Measurements from ENCODE around the gene LRRC7.

The LRRC7 gene

DNA sequence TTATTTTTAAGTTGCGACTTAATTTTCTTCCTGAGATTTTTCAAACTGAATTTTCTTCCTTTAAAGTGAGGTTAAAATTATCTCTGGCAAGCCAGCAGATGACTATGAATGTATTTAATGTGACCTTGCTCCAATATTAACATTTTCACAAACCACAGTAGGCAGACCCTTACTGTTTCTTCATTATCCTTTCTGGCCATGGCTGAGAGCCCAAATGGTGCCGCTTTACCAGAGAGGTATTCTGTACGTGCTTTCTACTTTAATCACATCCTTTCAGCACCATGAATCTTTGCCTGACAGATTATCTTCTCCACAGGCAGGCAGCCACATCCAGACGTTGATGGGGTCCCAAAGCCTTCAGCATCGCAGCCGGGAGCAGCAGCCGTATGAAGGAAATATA, 508.0 kb downstream of the LRRC7 start:
- in situ Hi-C loops (cut with MboI; ENCODE audit: low sequenced_read_pairs), result no loop called here

DNA sequence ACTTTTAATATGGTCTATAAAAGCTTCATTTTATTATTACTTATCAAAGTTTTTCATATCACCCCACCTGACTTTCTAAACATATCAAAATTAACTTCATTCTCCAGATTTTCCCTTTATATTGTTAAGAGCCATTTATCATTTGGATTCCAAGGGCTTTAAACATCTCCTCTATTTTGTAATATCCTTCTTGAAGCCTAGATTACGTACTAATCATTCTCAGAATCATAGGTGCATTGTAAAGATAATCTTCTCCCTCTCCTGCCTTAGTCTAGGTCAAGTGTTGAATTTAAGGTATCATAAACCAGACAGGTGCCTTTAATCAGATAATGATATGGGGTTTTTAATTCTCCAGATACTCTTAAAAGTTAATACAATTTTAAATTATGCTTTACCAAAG, 509.3 kb downstream of the LRRC7 start:
- in situ Hi-C loops (cut with MboI; ENCODE audit: low sequenced_read_pairs), result no loop called here

DNA sequence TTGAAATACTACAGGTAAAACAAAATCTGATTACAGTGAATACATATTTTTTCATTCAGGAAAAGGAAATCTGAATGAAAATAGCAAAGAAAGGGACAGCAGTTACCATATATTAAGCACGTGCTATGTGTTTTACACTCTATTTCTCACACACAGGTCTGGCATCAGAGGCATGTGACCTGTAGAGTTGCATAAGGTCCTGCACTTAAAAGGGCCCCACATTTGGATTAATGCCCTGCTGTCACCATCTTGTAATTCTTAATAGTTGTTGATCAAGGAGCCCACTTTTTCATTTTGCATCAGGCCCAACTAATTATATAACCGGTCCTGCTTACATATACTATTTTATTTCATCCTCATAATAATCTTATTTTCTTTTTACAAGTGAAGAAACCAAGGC, 511.8 kb downstream of the LRRC7 start:
- in situ Hi-C loops (cut with MboI; ENCODE audit: low sequenced_read_pairs), result no loop called here

DNA sequence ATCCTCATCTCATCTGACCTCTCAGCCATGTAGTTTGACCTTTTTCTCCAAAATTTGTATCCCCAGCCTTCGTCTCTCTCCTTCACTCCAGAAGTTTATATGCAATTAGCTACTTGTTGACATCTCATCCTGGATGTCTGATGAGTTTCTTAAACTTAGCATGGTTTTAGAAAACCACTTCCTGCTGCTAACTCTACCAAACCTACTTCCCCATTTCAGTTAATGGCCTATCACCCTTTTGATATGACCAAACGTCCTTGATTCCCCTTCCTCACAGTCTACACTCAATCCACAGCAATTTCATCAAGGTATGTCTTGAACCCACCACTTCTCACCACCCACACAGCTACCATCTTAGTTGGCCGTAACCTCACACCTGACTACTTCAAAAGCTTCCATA, 515.8 kb downstream of the LRRC7 start:
- in situ Hi-C loops (cut with MboI; ENCODE audit: low sequenced_read_pairs), result no loop called here

DNA sequence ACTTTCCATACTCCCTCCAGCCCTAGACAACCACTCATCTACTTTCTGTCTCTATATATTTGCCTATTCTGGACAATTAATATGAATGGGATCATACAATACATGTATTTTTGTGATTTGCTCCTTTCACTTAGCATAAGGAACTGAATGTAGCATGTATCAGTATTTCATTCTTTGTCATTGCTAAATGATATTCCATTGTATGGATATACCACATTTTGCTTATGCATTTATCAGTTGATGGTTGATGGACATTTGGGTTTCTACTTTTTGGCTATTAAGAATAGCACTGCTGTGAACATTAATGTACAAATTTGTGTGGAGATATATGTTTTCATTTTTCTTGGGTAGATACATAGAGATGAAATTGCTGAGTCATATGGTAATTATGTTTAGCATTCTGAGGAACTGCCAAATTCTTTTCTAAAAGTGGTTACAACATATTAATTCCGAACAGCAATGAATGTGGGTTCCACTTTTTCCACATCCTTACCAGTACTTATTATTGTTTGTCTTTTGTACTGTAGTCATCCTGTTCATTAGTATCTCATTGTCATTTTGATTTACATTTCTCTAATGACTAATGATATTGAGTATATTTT, 516.7 kb downstream of the LRRC7 start:
- in situ Hi-C loops (cut with MboI; ENCODE audit: low sequenced_read_pairs), result no loop called here

DNA sequence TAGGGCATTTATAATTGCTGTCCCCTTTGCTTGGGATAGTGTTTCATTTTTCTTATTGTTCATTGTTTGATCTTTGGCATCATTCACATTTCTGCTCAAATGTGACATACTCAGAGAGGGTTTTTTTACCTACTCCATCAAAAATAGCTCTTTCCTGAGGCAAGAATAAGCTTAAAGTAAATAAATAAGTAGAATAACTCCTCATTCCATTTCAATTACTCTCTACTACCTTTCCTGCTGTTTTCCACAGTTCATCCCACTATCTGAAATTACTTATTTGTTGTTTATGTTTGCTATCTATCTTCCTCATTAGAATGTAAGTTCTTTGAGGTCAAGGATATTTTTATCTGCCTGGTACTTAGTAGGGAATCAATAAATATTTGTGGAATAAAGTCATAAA, 517.8 kb downstream of the LRRC7 start:
- in situ Hi-C loops (cut with MboI; ENCODE audit: low sequenced_read_pairs), result no loop called here

DNA sequence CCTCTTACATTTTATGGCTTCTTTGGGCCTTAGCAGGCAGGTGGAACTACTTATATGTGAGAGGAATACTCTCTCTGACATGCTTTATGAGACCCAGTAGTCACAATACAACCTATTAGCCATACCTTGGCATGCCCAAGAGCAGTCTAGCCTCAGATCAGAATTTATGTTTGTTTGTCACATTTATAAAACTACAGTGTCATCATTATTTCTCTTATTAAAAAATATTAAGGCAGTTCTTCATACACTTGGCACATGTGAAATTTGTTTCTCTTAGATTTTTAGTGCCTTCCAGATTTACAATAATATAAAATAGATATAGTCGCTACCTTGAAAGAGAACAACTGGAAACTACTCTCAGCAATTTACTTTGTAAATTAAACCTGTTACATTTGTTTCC, 519.2 kb downstream of the LRRC7 start:
- in situ Hi-C loops (cut with MboI; ENCODE audit: low sequenced_read_pairs), result no loop called here

DNA sequence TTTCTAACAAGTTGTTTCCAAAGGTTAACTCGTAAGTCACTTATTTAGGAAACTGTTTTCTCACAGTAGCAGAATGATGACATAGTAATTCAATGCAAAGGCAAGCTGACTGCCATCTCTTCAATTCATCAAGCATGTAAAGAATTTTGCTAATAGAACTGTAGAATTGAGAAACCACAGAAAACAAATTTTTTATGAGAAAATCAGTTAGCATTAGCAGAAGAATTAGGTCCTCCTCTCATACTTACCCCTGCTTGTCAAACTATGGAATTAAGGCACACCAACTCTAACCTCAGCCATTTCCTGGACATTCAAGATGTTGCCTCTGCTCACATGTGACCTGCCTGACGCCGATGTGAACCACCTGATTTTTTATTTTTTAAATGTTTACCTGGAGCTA, 522.4 kb downstream of the LRRC7 start:
- in situ Hi-C loops (cut with MboI; ENCODE audit: low sequenced_read_pairs), result no loop called here

DNA sequence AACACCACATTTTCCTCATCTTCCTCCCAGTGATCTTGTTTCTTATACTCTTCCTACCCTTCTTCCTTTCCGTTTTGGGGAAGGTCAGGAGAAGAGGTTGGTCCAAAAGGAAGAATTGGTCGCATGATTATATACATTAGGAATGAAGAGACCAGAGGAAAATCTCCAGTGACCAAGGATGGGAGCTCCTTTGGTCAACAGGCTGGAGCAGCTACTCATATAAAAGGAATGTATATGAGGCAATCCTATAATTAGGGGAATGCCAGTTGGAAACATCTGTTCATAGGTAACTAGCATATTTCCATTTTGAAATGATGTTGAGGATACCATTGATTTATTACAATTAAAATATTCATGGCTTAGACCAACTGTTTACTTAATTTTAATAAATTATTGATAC, 523.2 kb downstream of the LRRC7 start:
- in situ Hi-C loops (cut with MboI; ENCODE audit: low sequenced_read_pairs), result no loop called here

DNA sequence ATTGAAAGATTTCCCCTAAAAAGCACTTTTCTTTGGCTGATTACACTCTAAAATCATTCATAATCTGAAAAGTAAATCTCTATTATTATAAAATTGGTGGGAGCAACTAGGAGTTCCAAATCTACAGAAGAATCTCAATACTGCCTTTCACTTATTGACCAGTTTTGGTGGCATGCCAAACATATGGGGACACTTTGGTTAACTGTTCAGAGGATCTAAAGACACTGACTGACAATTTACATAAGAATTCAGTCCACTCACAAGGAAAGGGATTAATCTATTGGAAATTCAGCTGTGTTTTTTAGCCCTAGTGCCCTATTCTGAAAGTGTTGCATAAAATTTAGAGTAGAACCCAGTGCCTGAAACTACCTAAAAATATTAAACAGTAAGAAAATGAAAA, 524.1 kb downstream of the LRRC7 start:
- in situ Hi-C loops (cut with MboI; ENCODE audit: low sequenced_read_pairs), result no loop called here

DNA sequence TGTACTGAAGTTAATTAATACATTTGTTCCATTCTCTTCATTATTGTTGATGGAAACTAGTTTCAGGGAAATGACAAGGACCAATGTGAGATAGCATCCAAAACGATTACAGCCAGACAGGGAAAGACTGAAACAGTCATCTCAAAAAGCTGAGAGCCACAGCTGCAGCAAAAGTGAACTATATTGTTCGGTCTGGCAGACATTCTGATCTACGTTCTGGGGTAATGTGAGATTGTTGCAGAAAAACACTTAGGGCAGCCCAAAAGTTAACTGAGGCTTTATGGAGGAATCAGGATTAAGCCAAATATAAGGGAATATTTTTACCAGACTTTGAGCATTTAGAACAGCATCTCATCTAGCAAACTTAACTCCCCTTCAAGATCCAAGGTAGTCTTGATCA, 524.8 kb downstream of the LRRC7 start:
- in situ Hi-C loops (cut with MboI; ENCODE audit: low sequenced_read_pairs), result no loop called here

DNA sequence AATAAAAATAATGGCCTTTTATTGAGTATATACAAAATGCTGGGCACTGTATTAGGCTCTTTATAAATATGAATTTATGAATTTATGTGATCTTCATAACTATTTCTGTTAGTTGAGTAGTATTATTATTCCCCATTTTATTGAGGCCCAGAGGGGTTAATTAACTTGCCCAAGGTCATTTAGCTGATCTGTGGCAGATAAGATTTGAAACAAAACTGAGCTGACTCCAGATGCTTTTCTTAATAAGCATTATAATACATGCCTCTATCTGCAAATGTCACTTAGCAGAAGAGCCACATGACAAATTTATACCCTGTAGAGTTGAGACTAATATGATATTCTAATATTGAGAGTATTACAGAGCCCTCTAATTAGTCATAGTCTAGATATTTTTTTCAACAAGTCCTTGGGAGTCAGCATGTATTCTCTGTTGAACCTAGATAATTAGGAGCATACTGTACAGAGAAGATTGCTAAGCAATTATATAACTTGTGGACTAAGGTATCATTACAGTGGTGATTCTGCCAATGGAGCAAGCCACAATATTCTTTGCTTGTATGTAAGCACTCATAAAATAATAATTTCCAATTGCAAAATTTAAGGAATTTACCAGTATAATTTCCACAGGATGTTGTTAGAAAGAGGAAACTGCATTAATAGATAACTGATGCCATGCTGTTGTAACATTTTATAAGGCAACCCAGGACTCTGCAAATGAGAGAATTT, 525.7 kb downstream of the LRRC7 start:
- in situ Hi-C loops (cut with MboI; ENCODE audit: low sequenced_read_pairs), result no loop called here

DNA sequence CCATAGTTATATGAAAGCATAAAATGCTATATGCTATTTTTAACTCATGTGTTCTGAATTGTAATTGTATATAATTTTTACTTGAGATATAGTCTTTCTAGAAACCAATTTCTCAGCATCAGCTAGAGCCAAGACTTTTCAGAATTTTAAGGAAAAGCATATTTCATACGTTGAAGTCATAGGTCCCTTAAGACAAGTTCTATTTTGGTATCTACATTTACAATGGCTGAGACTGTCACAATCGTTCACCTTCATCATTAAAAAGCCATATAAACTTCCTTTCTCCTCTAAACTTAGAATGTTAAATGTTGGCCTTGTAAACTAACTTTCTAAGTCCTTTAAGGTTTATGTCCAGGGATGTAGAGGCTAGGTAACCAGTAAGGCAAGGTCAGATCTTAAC, 533.5 kb downstream of the LRRC7 start:
- in situ Hi-C loops (cut with MboI; ENCODE audit: low sequenced_read_pairs), result no loop called here

DNA sequence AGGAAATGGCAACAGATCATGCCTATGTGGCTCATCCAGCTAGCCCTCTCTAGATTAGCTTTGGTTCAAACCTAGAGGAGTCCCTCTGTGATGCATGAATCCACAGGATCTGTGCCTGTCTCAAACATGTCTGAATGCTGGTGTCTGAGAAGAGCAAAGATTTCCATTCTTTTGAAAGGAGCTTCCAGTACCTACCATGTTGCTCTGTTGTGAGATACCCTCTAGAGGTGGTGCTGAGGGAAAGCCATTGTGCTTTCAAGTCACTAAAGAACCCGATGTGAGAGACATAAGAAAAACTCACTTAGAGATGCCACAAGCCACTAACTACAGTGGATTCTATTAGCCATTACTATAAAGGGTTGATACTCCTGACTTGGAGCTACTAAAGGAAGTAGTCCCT, 534.1 kb downstream of the LRRC7 start:
- in situ Hi-C loops (cut with MboI; ENCODE audit: low sequenced_read_pairs), result no loop called here

DNA sequence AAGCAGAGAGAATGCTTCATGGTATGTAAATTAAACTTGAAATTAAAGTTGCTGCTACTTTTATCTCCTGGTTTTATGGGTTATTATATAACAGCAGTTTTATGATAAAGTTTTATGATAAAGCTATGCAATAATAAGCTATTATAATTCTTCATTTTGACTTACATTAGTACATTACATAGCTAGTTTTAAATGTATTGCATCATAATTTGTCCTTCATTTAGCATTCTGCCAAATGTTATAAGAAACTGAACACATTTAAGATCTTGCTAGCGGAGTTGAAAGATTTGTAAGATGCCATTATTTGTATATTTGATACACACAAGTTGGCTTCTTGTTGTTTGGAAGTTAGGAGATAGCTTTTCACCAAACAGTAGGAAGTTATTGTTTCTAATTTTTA, 536.0 kb downstream of the LRRC7 start:
- in situ Hi-C loops (cut with MboI; ENCODE audit: low sequenced_read_pairs), result no loop called here

DNA sequence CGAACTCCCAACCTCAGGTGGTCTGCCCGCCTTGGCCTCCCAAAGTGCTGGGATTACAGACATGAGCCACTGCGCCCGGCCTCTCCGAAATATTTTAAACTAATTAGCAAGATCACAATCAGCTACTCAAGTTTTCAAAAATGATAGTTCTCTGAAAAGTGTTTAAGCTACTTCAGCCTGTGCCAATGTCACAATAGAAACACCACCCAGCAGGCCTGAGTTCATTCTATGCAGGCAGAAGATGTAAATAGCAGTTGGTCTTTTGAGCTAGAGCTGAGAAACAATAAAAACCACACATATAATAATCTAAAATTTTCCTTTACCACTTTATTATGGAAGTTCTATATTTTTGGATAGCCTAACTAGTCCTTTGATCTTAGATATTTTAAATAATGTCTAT, 541.5 kb downstream of the LRRC7 start:
- in situ Hi-C loops (cut with MboI; ENCODE audit: low sequenced_read_pairs), result no loop called here

DNA sequence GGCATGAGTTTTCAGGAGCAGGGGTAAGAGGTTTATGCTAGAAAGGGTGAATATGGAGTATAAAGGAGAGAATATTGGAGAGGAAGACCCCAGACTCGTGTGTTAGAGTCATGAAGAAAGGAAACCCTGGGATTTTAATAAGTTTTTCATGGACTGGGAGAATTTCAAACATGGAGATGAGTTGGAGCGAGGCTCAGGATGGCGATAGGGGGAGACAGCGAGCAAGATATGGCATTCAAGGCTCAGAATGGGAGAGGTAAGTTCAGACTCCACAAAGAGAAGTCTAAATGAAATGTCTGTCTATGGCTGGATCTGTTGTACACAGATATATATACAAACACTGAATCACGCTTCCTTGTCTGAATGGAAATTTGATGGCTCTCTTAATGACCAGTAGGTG, 545.1 kb downstream of the LRRC7 start:
- in situ Hi-C loops (cut with MboI; ENCODE audit: low sequenced_read_pairs), result no loop called here

DNA sequence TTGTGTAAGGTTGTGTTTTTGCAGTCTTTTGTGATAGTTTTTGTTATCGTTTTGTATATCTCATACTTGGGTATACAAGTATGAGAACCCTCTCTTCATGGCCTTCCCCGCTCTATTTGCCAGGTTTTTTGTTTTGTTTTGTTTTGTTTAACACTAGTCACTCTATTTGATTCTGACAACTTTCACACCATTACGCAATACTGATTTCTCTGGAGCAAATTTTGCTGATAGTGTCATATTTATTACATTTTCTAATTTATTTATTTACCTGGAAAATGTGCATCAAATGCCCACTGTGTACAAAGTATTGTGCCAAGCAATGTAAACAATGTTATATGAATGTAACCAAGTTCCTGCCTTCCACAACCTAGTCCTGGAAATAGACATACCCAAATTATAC, 547.6 kb downstream of the LRRC7 start:
- in situ Hi-C loops (cut with MboI; ENCODE audit: low sequenced_read_pairs), result no loop called here

DNA sequence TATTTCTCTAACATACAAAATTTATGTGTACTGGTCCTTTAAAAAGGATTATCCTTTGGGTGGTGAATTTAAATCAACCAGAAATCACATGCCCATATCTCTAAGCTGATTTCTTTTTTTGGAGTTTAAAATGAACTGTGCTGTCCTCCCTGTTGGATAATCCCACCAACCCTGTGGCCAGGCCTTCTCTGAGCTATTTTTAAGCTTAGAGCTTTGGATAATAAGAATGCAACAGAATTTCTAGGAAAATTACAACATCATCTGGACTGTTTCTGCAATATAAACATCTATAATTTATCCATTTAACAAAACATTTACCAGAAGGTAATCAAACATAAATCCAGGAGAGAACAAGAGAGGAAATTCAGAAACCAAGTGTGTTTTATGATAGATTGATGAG, 549.3 kb downstream of the LRRC7 start:
- in situ Hi-C loops (cut with MboI; ENCODE audit: low sequenced_read_pairs), result no loop called here

DNA sequence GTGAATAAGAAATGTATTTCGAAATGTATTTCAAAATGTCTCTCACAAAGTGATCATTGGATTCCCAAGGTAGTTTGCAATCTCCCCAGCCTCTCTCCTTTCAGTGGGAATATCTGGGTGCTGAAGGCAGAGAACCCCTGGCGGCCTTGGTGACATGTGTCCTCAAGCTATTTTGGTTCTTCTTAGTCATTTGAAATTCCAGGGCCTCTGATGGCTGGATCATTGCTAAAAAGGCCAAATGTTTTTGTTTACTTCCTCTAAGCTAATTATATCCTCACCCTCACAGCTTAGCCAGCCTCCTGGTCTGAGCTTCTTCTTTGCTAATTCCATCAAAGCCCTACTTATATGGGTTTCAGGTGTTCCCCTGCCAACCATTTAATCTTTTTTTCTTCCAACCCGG, 566.4 kb downstream of the LRRC7 start:
- in situ Hi-C loops (cut with MboI; ENCODE audit: low sequenced_read_pairs), result loop anchor here (10.0 kb wide), 1 partner anchor 361 kb away; no protein-coding TSS in a partner anchor

DNA sequence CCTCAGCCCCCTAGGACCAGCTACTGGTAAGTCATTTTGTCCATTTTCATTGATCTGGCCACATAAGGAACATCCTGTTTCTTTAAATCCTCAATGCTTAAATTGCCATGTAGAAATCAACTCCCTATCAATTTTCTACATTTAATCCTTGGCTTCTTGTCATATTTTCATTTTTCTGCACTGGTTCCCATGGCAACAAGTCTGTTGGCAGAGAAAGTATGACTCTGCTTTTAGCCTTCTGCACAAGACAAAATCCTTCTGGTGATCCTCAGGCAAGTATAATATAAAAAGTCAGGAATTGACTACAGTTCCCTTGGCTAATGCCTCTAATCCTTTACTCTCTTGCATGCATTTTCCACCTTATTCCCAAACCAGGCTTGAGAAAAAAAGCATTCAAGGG, 572.6 kb downstream of the LRRC7 start:
- in situ Hi-C loops (cut with MboI; ENCODE audit: low sequenced_read_pairs), result no loop called here

DNA sequence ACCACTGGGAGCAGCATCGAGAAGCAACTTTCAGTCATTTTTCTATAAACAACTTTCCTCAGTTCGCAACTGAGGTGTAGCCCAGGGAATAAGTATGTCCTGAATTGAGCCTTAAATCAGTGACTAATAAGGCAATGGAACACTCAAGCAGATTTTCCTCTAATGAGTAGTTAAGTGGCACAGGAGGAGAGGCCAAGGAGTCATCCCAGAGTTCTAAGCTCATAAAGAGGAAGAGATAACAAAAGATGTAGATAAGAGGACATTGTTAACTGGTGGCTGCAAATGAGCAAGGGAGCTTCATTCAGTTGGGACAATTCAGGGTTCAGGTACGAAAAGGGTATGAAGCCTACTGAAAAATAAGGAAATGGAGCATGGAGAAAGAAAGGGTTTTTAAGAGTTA, 573.2 kb downstream of the LRRC7 start:
- in situ Hi-C loops (cut with MboI; ENCODE audit: low sequenced_read_pairs), result no loop called here

DNA sequence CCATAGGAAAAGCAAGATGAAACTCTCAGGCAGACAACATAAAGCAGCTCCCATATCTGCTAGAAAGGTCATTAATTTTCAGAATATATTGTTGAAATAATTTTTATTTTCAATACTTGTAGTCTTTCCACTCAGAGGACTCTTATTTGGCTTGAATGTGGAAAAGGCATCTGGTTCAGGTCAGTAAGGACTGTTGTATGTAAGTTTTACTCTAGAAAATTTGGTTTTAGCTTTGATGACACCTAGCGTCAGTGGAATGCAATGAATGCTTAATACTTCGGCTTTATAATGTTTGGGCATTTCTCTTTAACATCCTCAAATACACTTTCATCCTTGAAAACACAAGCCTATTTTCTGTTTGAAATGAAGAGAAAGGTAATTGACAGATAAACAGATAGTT, 574.4 kb downstream of the LRRC7 start:
- in situ Hi-C loops (cut with MboI; ENCODE audit: low sequenced_read_pairs), result no loop called here
